GM12891 (cell line): Measurements from ENCODE around the gene RNF169.

Source experiments
- PAX5 ChIP-seq: IDR thresholded peaks from 2 replicates; pipeline ENCODE4 v1.6.1; 2011; ENCODE audit warnings: low read length, moderate library complexity, mild to moderate bottlenecking; ENCODE audit not compliant: insufficient read depth, severe bottlenecking
- POLR2A ChIP-seq: IDR thresholded peaks from 2 replicates; pipeline ENCODE4 v1.6.1; 2011; ENCODE audit warnings: low read depth, low read length, control low read depth
- POLR2AphosphoS5 ChIP-seq: IDR thresholded peaks from 2 replicates; pipeline ENCODE4 v1.6.1; 2011; ENCODE audit warnings: low read depth, low read length, control low read depth
- POU2F2 ChIP-seq: IDR thresholded peaks from 2 replicates; pipeline ENCODE4 v1.6.1; 2011; ENCODE audit warnings: low read depth, mild to moderate bottlenecking, control low read depth, low read length, moderate library complexity
- SPI1 ChIP-seq: IDR thresholded peaks from 2 replicates; pipeline ENCODE4 v1.6.1; 2011; ENCODE audit warnings: low read depth, low read length, control low read depth
- TAF1 ChIP-seq: IDR thresholded peaks from 2 replicates; pipeline ENCODE4 v1.6.1; 2011; ENCODE audit warnings: low read depth, low read length, control low read depth

DNA sequence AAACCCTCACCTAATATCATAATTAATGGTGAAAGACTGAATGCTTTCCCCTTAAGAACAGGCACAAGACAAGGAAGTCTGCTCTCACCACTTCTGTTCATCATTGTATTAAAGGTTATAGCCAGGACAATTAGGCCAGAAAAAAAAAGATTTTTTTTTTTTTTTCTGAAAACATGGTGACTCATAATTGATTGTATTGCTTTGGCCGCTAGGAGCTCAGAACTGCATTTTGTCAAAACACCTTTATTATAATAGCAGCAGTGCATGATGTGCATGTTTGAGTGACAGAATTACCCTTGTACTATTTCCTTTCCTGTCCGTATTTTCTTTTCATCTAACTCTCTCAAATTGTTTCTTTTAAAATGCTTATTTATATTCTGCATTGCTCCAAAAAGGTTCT is 98.1 kb downstream of the RNF169 start:
- TF ChIP-seq POLR2A, result no peak
- TF ChIP-seq PAX5, result no peak
- no peak for TF ChIP-seq POLR2AphosphoS5
- no peak for TF ChIP-seq TAF1
- no peak for TF ChIP-seq SPI1
- TF ChIP-seq POU2F2, result no peak
